Psoas muscle (tissue), 8 donors: Measurements from ENCODE around the gene C1D. TPM values are rescaled to one million over a fixed set of nuclear protein-coding genes. Genes with fewer than 3 reads are reported as not detected.

ENCODE experiments used
- ATAC-seq, 4 donors: fragments of 200-7000 bp; cut with Tn5 transposase; one replicate each; pipeline ENCODE4 v1.9.1; 2020; ENCODE audit warnings: moderate library complexity in 3 of 4, mild to moderate bottlenecking in 2 of 4
- DNase-seq, 2 donors: peaks; one replicate each; pipeline ENCODE4 v3.0.0-alpha.2; 2020
- H3K27ac ChIP-seq: fragments of 200-600 bp; one replicate; pipeline ENCODE4 v1.8.0; 2022
- H3K27me3 ChIP-seq, 3 donors: fragments of 200-600 bp in 1 of 3; one replicate each; pipeline versions ENCODE4 v1.6.1 to v1.8.0; 2013 to 2022; ENCODE audit warnings: low read length in 2 of 3, mild to moderate bottlenecking in 2 of 3, moderate library complexity in 1 of 3; ENCODE audit not compliant: insufficient read depth in 3 of 3
- H3K36me3 ChIP-seq, 2 donors: fragments of 200-600 bp in 1 of 2; one replicate each; pipeline versions ENCODE4 v1.6.1 to v1.8.0; 2013 to 2022; ENCODE audit warnings: low read depth in 1 of 2, mild to moderate bottlenecking in 1 of 2, moderate library complexity in 1 of 2; ENCODE audit not compliant: insufficient read depth in 1 of 2
- H3K4me1 ChIP-seq: fragments of 200-600 bp; one replicate; pipeline ENCODE4 v1.8.0; 2022
- H3K4me3 ChIP-seq: fragments of 200-600 bp; one replicate; pipeline ENCODE4 v1.8.0; 2022; ENCODE audit warnings: mild to moderate bottlenecking
- H3K9me3 ChIP-seq: fragments of 200-600 bp; one replicate; pipeline ENCODE4 v1.8.0; 2022
- CTCF ChIP-seq: fragments of 200-600 bp; IDR thresholded peaks from one replicate; pipeline ENCODE4 v1.8.0; 2022; ENCODE audit warnings: antibody characterized with exemption
- WGBS, 3 donors: extraction: QIAGEN DNeasy Blood & Tissue Kit; methylation state at CpG; one replicate each; pipeline versions ENCODE4 v1.1.6 to v1.1.7; 2013; 5-methylcytosine and 5-hydroxymethylcytosine counted together
- intact Hi-C, 2 donors: fragments of 100-400 bp; cut with DNase I; formaldehyde crosslinking; loops; one replicate each; pipeline versions ENCODE4 v1.11.0 to v1.14.2; 2022
- polyA plus RNA-seq, 3 donors: library from polyadenylated mRNA; stranded (reverse); fragments of 200-250 nt; gene quantifications; one replicate each; pipeline ENCODE4 v1.2.3, GENCODE V29; 2013
- total RNA-seq, 4 donors: library from RNA; stranded (reverse); fragmentation: NEBNext Ultra II Directional in 2 of 4; extraction: Animal tissue kit (Norgen Biotek cat#: 25700) in 2 of 4; gene quantifications; one replicate each; pipeline versions ENCODE4 v1.2.1 to v1.2.4, GENCODE V29; 2021 to 2023
- donor health status: healthy with polysubstance abuse.
- donor health status: DM: no; HTN: no; CAD: no; lungs with moderate emphysema.
- donor health status: Bipolar disorder and iron deficiency.
- donor health status: healthy.
- donor health status: DM: yes; HTN: yes; CAD: no.
- donor health status: DM: no; HTN: no; CAD: no.
- donor health status: DM: no; HTN: no; CAD: no.
- donor health status: DM: yes; HTN: yes; CAD: no.

Gene C1D
- total and polyA plus RNA-seq, 7 donors, result 13.0 to 42.5 (median 18.5) TPM

DNA sequence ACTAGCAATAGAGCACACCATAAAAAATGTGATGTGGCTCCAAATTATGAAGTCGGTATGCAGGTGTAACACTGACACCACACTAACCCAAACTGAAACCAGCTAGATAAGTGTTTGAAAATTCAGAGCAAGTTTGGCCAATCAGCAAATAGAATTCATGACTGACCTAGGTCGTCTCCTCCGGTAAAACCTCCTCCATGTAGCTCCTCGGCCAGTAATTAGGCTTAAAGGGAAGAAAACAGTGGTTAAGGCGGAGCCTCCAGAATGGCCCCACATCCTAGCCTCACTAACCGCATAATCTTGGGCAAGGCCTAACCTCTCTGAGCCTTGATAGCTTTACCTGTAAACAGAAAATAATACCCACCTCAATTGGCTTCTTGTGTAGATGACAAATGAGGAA is 30.1 kb downstream of the C1D start:
- DNase-seq (no peak), ATAC-seq (no peak)
- WGBS, 3 donors, result 58 to 69% (median 68%) methylated on average over 6 of the region's 6 CpGs
- H3K9me3 ChIP-seq, result no peaks in the 10 kb centered on the region
- intact Hi-C loops, result loop anchor here in 1 of 2 donors (10.0 kb wide), 1 partner anchor 1608 kb away; no protein-coding TSS in a partner anchor
- H3K4me1 ChIP-seq, result no peaks in the 10 kb centered on the region
- TF ChIP-seq CTCF, result no peak
- no peaks in the 10 kb centered on the region for H3K27me3 ChIP-seq
- no peak overlapping the region for H3K27ac ChIP-seq
- H3K4me3 ChIP-seq, result no peak overlapping the region
- H3K36me3 ChIP-seq, result no peaks in the 10 kb centered on the region

DNA sequence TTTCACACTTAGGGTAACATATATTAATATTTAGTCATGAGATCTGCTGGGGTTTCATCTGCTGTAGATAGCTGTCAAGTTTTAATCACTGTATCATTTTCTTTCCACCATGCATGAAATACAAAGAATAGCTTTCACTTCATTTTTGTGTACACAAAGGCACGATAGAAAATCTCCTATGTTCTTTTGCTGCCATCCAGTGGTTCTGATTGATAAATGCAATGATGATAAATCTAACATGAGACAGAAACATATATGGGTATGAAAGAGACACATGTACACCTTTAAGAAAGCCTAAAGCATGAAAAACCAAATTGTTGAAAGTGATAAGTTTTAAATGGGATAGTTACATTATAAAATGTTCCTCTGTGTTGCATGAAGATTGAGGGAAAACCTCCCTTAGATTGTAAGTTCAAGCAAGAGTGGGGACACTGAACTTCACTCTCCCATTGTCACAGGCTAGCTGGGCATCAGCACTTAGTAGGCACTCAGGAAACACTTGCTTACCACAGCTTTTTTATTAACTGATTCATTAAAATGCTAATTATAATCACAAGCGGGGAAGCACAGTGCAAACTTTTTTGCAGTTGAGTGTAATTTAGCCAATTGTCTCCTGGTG is 31.2 kb downstream of the C1D start:
- peak; percentile 67 for TF ChIP-seq CTCF
- Histone ChIP-seq H3K27ac (no peak overlapping the region), H3K36me3 (no peaks in the 10 kb centered on the region), H3K27me3 (no peaks in the 10 kb centered on the region), H3K9me3 (no peaks in the 10 kb centered on the region), H3K4me3 (no peak overlapping the region), H3K4me1 (no peaks in the 10 kb centered on the region)
- no peak for DNase-seq
- ATAC-seq, result peak in 1 of 4 donors; percentile 58
- intact Hi-C loops, result loop anchor here in 1 of 2 donors (10.0 kb wide), 1 partner anchor 1607 kb away; no protein-coding TSS in a partner anchor
- WGBS, 3 donors, result 44 to 45% (median 44%) methylated on average over 2 of the region's 2 CpGs

DNA sequence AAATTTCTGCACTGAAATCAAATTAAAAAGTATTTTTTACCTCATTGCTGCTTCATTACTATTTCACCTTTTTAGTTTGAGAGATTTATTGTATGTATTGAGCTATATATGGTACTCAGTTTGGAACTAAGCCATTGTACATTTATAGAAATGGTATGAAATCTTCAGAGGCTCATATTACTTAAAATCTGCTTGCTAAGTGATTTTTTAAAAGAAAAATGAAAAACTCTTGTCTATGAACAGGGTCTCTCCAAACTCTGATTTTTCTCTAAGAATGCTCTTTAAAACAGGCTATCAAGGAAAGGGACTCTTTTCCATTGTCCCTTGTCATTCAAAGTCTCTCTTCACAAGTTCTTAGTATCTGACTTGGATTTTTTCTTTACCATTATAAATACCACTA is 31.8 kb downstream of the C1D start:
- Histone ChIP-seq H3K27me3 (peaks cover 0 to under 1% (median 0%) of the 10 kb centered on the region in 3 donors), H3K9me3 (no peaks in the 10 kb centered on the region), H3K27ac (no peak overlapping the region), H3K4me1 (no peaks in the 10 kb centered on the region), H3K4me3 (no peak overlapping the region), H3K36me3 (no peaks in the 10 kb centered on the region)
- no peak for TF ChIP-seq CTCF
- no peak for DNase-seq
- intact Hi-C loops, result loop anchor here in 1 of 2 donors (10.0 kb wide), 1 partner anchor 1606 kb away; no protein-coding TSS in a partner anchor
- no peak for ATAC-seq

- Histone ChIP-seq H3K27ac (no peak overlapping the region), H3K27me3 (peaks cover 0 to 3% (median 0%) of the 10 kb centered on the region in 3 donors), H3K4me3 (no peak overlapping the region), H3K9me3 (no peaks in the 10 kb centered on the region), H3K4me1 (no peaks in the 10 kb centered on the region), H3K36me3 (no peaks in the 10 kb centered on the region)
- DNase-seq (no peak), ATAC-seq (no peak)
- intact Hi-C loops, result loop anchor here in 1 of 2 donors (10.0 kb wide), 1 partner anchor 1606 kb away; no protein-coding TSS in a partner anchor
- 91 to 93% (median 93%) methylated on average over 5 of the region's 5 CpGs for WGBS, 3 donors
- TF ChIP-seq CTCF, result no peak
Observed at GRCh38 chr2:68030529-68030928, 32.3 kb downstream of the C1D start.

GRCh38 chr2:68027959-68028358 is 34.8 kb downstream of the C1D start:
- Histone ChIP-seq H3K36me3 (no peaks in the 10 kb centered on the region), H3K9me3 (no peaks in the 10 kb centered on the region), H3K27me3 (peaks cover 0 to 3% (median 2%) of the 10 kb centered on the region in 3 donors), H3K4me3 (no peak overlapping the region), H3K4me1 (no peaks in the 10 kb centered on the region), H3K27ac (no peak overlapping the region)
- DNase-seq (no peak), ATAC-seq (no peak)
- intact Hi-C loops, result no loop called here
- TF ChIP-seq CTCF, result no peak
